Activated effector memory CD4-positive, alpha-beta T cell treated with anti-CD3 and anti-CD28 coated beads, Interleukin-2, amount 50 U/mL, for 16 hours (primary cell): ENCODE measurements around the gene CD96.

Experiments
- DNase-seq: peaks from one replicate; pipeline ENCODE4 v3.0.0-alpha.2; 2020

Gene CD96

DNA sequence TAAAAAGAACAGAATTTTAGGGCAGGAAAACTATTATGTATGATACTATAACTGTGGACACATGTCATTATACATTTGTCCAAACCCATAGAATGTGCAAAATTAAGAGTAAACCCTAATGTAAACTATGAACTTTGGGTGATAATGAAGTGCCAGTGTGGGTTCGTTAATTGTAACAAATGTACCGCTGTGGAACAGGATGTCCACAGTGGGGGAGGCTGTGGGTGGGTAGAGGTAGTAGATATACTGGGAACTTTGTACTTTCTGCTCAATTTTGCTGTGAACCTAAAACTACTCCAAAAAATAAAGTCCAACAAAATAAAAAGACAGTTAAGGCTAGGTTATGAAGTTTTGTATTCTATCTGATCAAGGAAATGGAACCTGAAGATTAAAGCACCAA lies 24.8 kb downstream of the CD96 start:
- DNase-seq: no peak

DNA sequence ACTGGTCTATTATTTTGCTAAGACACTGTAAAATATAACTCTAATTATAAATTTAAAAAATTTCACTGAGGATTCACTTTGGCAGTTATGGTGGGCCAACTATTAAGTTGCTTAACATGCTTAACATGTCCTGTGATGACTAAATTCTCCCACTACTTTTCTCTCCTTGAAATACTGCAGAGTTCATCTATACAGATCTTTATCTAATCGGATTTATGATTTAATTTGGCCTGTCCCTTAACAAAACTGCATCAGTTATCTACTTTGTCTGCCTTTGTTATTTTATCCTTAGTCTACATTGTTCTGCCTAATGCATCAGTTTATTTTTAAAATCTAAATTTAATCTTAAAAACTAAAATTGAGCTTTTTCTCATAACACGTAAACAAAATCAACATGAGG lies 26.4 kb downstream of the CD96 start:
- DNase-seq: no peak

DNA sequence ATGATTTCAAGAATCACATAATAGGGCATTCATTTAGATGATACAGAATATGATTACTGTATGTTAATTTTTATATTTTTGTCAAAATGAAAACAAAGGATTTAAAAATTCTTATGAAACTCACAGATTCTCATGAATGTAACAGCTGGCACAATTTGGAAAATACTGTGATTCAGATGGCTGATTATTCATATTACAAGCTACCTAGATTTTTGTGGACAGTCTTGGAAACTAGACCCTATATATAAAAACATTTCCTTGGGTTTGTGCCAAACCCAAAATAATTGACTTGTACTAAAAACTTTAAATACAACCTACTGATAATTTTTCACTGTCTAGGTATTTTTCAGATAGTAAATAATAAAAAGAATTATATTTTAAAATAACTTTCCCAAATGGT lies 26.9 kb downstream of the CD96 start:
- DNase-seq: no peak

DNA sequence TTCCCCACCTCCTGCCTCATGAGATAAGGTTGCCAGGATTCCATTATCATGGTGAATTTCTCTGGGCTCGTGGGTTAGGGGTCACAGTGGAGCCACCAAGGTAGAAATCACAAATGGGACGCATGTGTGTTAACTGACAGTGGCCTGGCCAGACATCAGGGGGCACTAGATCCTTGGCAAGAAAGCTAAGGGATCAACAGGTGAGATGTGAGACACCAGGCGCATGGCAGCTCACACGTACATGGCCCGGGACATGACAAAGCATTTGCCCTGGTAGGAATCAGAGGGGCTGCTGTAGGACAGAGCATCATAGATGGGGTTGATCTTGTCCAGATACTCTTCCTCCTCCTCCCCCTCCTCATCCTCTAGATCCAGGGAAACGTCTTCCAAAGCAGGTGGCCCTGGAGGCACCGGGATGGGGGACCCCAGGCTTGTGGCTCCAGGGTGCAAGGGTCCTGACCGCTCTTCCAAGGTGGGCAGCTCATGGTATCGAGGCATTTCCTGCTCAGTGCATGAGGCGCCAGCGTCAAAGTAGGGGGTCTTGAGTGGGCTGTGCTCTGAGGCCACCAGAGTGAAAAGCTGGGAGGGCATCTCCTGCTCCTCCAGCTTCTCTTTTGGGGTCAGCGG lies 28.5 kb downstream of the CD96 start:
- DNase-seq: no peak

DNA sequence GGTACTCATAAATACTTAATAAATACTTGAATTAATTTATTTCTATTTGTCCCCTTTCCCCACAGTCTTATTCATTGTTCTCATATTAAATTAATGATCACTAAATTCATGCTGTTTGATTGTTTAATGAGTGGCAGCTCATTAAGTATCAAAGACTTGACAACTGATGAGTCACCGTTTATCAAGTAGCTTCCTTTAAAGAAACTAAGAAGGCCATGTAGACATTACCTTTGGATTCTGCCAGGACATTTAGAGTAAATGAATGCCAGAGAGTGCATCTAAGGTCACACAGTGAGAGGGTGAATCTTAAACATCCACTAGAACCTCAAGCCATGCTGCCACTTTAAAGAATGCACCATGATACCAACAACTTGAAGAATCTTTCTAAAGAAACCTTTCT lies 29.3 kb downstream of the CD96 start:
- DNase-seq: no peak

DNA sequence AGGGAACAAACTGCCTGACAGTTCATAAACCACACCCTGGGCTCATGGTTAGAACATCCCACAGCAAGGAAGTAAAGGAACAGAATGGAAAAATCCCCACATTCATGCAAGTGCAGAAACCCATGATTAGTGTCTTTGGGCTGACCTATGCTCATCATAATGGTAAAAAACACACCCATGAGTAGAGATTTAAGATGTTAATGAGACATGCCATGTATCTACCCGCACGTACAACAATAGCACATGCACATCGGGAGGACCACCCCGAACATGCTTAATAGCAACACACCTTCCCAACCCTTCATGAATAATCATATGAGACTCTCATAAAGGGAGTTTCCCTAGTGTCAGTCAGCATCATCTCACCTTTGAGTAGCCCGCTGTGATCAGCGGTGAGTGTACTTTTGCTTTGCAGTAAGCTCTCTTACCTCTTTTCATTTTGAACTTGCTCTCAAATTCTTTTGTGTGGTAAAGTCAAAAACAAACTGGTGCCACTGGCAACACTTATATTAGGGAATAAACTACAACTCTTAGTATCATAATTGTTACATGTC lies 30.0 kb downstream of the CD96 start:
- DNase-seq: peak; percentile 65

DNA sequence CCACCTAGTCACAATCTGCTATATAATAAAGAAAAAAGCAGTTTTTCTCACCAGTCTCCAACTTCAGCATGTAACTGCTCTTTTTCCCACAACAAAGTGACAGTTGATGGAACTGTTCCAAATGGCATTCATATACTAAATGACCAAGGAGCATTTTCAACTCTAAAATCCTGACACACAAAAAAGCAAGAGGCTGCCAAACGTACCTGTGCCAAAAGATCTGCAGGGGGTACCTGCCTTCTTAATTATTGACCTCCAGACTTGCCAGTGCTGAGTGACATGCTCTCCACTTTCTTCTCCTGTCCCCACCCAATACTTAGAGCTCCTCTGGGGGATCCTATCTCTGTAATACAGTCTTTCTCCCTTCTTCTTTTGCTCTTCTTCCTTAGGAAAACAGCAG lies 35.1 kb downstream of the CD96 start:
- no peak for DNase-seq

DNA sequence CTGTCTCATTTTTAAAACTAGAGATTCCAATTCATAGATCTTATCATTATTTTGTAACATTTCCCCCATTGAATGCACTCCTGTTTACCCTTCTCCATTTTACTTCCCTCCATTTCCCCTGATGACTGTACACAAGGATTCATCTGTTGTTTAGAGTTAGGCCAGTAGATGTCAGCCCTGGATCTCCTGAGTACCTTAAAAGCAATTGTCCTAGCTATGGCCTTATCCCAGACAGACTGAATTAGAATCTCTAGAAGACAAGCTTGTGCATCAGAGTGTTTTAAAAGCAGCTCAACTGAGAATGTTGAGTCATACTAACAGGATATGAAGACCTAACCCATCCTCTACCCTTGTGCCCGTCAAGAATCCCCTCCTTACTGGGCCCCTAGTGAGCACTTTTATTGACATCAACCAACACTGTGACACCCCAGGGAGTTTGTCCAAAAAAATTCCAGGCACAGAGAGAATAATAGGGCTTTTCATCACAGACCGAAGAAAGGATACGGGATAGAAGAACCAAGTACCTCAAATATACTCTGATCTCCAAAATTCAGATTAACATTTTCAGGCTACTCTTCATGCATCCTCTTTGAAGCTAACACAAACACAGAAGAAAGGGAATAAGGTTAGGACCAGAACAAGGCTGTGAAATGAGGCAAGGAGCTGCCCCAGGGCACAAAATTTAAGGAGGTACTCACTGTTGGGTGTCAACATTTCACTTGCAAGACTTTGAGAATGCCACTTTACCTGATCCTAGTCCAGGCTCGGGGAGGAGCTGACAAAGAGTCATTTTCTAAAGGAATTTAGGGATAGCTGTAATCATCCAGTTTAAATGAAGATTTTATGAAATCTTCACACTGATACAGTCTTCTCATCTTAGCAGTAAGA lies 36.0 kb downstream of the CD96 start:
- no peak for DNase-seq

DNA sequence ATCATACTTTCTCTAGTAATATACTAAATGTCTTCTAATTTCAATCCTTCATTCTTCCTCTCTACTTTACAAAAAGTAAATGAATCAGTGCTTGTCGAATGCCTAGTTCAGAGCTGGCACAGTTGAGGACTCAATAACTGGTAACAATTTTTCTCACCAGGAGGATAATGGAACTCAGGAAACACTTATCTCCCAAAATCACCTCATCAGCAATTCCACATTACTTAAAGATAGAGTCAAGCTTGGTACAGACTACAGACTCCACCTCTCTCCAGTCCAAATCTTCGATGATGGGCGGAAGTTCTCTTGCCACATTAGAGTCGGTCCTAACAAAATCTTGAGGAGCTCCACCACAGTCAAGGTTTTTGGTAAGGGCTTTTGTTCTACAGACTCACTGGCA lies 36.9 kb downstream of the CD96 start:
- DNase-seq: no peak

DNA sequence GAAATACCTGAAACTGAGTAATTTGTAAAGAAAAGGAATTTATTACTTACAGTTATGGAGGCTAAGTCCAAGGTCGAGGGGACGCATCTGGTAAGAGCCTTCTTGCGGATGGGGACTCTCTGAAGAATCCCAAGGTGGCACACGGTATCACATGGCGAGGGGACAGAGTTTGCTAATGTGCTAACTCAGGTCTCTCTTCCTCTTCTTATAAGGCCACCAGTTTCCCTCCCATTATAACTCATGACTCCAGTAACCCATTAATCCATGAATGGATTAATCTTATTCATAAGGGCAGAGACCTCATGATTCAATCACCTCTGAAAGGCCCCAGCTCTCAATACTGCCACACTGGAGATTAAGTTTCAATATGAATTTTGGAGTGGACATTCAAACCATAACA lies 37.5 kb downstream of the CD96 start:
- no peak for DNase-seq

DNA sequence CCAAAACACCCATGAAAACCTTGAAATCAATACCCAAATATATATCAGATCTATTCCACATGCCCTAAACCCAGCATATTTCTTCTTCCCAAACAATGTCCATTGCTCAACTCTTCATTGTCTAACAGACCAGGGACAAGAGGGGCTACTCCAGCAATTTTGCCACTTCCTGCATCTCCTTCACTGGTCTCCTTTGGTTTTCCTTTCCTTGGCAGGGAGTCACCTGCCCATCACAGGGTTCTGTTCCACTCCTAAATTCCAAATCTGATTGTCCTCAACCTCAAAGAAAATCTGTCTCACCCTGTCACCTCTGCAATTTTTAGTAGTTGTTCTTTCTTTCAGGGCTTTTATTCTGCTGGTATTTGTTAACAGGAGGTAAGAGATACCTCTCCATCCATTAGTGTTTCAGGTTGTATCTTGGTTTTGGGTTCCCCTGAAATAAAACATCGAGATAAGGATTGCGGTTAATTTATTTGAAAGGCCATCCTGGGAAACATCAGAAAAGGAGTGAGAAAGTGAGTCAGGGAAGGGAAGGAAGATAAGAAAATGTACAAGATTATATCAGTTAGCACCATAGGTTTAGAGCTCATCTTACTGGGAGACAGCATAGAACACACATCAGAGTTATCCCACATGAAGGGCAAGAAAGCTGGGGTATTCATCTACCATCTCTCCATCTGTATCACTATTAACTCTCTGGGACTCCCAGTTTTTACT lies 39.6 kb downstream of the CD96 start:
- DNase-seq: no peak

DNA sequence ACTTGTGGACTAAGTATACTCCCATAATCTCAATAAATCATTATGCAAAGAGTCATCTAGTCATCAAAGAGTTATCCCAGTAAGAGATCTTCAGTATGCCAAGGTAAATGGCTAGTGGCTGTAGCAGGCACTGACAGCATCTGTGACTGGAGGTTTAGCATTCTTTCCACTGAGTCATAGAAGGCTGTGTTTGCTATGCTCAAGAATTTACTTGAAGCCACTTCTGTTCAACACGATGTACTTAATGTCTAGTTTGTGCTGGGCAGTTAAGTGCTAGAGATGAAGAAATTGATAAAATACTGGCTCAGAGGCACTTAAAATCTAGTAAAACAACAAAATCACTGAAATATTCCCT lies 40.1 kb downstream of the CD96 start:
- no peak for DNase-seq

DNA sequence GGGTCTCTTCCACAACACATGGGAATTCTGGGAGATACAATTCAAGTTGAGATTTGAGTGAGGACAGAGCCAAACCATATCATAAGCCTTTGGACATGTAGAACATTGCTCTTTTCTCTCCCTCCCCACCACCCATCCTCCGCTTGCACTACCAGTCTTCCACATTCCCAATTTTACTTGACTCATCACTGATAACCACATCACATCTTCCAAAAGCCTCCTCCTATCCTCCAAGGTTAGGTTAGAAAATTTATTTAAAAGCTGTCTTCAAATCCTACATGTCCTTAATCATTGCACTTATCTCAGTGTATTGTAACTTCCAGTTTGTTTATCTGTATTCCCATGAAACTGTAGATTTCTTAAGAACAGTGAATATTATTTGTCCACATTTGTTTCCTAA lies 42.7 kb downstream of the CD96 start:
- no peak for DNase-seq

DNA sequence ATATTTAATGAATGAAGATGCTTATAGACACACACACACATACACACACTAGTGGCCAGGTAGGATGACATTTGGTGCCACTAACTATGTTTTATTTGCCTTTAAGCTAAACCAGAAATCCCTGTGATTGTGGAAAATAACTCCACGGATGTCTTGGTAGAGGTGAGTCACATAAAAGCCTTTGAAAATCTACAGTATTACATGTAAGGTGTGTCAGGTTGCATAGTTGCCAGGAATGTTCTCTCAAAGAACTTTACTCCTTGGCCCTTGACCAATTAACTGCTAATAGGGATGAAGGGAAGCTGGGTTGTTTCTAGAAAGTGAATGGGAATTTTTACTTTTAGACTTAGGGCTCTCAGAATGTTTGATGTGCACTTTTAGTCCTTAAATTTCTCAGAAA lies 43.2 kb downstream of the CD96 start:
- no peak for DNase-seq

DNA sequence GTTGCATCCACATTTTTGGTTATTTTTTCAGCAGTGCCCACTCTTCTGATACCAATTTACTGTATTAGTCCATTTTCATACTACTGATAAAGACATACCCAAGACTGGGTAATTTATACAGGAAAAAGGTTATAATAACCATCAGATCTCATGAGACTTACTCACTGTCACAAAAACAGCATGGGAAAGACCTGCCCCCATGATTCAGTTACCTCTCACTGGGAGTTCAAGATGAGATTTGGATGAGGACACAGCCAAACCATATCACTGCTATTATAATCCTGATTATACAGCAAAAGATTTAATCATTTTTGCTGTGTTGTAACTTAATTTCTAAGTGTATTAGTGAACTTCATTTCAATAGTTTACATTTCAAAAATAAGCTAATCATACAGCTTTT lies 46.5 kb downstream of the CD96 start:
- DNase-seq: no peak

DNA sequence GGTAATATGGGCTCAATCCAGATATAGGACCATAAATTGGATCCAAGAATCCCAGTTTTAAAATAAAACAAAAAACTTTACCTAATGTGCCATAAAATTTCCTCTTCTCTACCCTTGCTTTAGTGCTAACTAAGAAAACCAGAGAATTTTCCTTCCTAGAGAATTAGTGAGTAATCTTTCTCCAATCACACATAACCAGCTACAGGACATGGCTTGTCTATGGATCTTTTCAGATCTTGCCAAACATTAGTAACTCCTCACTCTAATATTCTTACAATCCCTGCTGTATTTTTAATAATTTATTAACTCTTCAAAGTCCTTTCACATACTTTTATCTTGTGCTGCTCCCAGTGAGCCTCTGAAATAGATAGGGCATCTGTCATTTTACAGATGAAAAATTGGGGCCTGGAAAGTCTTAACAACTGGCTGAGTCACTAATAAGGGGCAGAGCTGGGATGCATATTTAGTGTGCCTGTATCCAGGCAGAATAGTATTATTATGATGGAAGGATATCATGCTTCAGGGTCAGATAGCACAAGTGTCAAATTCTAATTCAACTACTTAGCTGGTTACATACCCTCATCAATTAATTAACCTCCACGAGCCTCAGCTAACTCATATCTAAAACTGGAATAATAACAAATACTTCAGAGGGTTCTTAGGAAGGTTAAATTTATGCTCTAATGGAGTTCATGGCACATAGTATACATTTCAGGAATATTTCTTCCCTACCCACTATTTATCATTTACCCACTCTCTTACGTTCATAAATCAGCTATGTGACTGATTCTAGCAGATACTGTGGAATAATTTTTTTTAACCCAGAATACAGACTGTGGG lies 47.5 kb downstream of the CD96 start:
- DNase-seq: no peak

DNA sequence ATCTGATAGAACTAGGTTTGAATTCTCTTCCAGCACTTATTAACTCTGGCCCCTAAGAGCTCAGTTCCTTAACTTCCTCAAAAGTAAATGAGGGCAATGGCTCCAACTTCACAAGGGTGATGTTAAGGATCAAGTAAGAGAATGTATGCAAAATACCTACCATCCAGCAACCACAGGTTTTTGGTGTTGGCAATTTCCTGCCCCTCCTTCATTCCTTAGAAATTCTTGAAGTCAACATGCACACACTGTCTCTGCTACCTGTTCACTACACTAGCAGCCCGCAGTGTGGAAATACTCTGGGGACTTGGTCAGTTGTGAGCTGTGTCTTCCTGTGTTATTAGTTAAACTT lies 48.1 kb downstream of the CD96 start:
- no peak for DNase-seq

DNA sequence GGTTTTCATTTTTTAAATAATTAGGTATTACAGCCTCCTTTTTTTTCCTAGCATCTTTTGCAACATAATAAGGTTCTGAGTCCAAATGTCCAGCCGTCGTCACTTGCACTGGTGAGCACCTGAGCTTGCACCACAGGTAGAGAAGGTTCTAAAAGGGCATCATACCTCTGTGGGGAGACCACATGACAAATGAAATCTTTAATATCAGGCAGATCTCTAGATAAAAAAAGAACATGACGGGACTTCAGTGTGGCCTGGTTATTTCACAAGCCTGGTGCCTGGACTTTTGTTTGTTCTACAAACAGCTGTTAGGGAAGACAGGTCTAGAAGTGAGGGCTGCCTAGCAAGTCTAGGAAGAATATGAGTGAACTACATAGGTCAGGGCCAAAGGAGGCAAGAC lies 49.6 kb downstream of the CD96 start:
- no peak for DNase-seq

DNA sequence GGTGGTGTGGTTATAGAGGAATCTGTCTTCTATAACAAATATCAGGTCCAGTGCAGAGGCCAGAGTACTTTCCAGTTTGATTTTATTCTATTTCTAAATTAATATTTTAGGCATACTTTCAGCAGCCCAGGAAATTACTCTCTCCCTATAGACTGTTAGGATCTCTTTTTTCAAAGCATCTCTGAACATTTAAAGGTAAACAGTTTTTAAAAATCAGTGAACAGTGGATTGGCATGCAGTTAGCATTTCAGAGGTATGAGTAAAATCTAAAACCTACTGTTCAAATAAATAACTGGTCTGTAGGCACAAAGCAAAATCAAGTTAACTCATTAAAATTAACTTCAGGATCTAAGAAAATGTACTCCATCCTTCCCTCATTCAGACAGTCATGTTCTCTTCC lies 50.1 kb downstream of the CD96 start:
- DNase-seq: no peak

DNA sequence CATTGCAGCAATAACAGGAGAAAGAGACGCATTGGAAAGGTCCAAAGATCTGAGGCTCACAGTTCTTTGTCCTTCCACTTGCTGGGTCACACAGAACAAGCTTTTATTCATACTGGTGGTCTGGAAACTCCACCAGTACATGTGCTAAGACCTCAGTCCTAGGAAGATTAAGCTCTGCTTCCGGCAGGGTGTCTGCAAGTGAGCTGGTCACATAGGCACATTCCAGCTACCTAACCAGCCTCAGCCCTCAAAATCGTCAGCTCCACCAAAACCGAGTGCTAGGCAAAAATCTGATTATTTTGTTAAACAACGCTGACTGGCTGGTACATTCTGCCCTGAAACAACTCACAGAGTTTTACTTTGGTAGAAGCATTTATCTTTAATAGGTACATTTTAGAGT lies 50.9 kb downstream of the CD96 start:
- DNase-seq: no peak

DNA sequence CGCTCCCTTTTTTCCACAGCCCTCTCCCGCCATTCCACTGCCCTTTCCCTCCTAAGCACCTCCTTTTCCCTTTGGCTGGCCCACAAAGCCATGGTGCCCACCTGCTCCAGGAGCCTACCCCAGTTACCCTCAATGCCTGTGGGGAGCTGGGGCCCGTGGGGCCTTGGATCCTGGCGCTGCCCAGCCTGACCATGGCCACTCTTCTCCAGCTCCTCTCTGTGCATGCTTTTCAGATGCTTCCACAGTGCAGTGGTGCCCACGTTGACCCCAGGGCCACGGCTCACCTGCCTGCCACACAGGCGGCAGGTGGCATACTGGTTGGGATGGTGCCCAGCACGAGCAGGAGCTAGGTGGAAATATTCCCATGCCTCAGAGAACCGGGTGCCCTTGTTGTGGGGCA lies 51.7 kb downstream of the CD96 start:
- DNase-seq: no peak

DNA sequence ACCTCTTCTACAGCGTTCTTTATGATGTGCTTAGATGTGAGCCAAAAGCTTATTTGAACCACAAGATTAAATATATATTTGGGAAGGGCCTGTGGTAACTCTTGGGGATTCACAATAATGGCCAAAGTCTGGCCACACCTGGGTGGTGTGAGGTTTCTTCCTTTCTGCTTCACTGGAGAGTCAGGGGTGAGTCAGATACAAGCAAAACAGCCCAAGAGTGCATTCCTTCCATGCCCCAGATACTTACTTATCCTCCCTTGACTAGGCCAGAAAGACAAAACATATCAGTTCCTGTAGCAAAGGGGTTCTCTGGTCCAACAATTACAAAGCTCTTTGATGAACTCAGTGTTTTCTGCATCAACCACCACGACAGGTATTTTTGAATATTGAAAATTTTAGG lies 52.2 kb downstream of the CD96 start:
- DNase-seq: no peak

DNA sequence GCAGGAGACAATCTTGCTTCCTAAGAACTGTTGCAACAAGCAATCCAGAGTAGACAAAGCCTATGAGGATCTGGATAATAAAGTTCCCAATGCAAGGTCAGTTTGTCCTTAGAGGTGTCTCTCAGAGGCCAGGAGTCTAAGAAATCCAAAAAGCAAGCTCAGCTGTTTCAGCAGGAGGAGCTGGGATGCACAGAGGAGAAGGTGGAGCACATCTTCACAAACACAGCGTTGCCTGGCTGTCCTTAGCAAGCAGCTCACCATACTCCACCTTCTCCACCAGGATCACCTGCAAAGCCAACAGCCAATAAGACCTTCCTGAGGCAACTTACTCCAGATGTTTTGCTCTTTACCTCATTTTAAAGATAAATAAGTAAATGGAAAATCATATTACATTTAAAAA lies 52.8 kb downstream of the CD96 start:
- DNase-seq: no peak
